Stomach (tissue), 9 donors: ENCODE measurements around the gene SLC23A3. TPM values are rescaled to one million over a fixed set of nuclear protein-coding genes. Genes with fewer than 3 reads are reported as not detected.

Source experiments
- DNase-seq, 2 donors: peaks; one replicate each; pipeline versions ENCODE4 v3.0.0 to v3.0.0-alpha.2; 2013 to 2019
- H3K27ac ChIP-seq, 5 donors: fragments of 200-600 bp in 4 of 5; sonication (generic) in 4 of 5; one replicate each; pipeline ENCODE4 v1.5.1; 2013 to 2019; ENCODE audit warnings: mild to moderate bottlenecking in 1 of 5, moderate library complexity in 1 of 5
- H3K27me3 ChIP-seq, 3 donors: fragments of 200-600 bp; sonication (generic); one replicate each; pipeline ENCODE4 v1.5.1; 2017 to 2019; ENCODE audit warnings: mixed run types in 1 of 3
- H3K36me3 ChIP-seq, 4 donors: fragments of 200-600 bp; sonication (generic); 1 replicate in 3 of 4; 2 replicates in 1 of 4; pipeline ENCODE4 v1.5.1; 2016 to 2019
- H3K4me1 ChIP-seq, 4 donors: fragments of 200-600 bp; sonication (generic); one replicate each; pipeline ENCODE4 v1.5.1; 2016 to 2019
- H3K4me3 ChIP-seq, 4 donors: fragments of 200-600 bp; sonication (generic) in 3 of 4; one replicate each; pipeline ENCODE4 v1.5.1; 2016 to 2019; ENCODE audit warnings: mild to moderate bottlenecking in 1 of 4
- H3K9me3 ChIP-seq, 4 donors: fragments of 200-600 bp; sonication (generic); one replicate each; pipeline ENCODE4 v1.5.1; 2016 to 2019
- EP300 ChIP-seq: sonication (generic); formaldehyde crosslinking; IDR thresholded peaks from one replicate; pipeline ENCODE4 v1.6.1; 2017; ENCODE audit warnings: antibody characterized with exemption
- POLR2A ChIP-seq, 4 donors: fragments of 450-650 bp; IDR thresholded peaks; one replicate each; pipeline ENCODE4 v1.6.1; 2016; ENCODE audit warnings: antibody characterized with exemption in 4 of 4, control low read depth in 2 of 4, mild to moderate bottlenecking in 1 of 4, moderate library complexity in 1 of 4
- POLR2AphosphoS5 ChIP-seq, 3 donors: sonication (generic); formaldehyde crosslinking; IDR thresholded peaks; one replicate each; pipeline ENCODE4 v1.6.1; 2016; ENCODE audit warnings: antibody characterized with exemption in 3 of 3
- WGBS, 5 donors: extraction: QIAGEN DNeasy Blood & Tissue Kit in 3 of 5; methylation state at CpG; one replicate each; pipeline versions ENCODE4 v1.1.5 to v1.1.7; 2013 to 2018; 5-methylcytosine and 5-hydroxymethylcytosine counted together
- intact Hi-C: fragments of 100-400 bp; cut with DNase I; formaldehyde crosslinking; loops from one replicate; pipeline ENCODE4 v1.15.1; 2023; ENCODE audit warnings: low total_unique reads
- polyA plus RNA-seq, 3 donors: library from polyadenylated mRNA; stranded (reverse); fragments of 200-250 nt; gene quantifications; one replicate each; pipeline ENCODE4 v1.2.3, GENCODE V29; 2013
- total RNA-seq, 5 donors: library from RNA; depleted of rRNA; stranded (reverse); fragments of >200 nt; gene quantifications; one replicate each; pipeline versions ENCODE4 v1.1.0 to v1.2.3, GENCODE V29; 2014 to 2016
- TF ChIP-seq, protein P1 (sequence below), 7 experiments: fragments of 450-650 bp in 4 of 7; fragments of 200-600 bp in 3 of 7; sonication (generic) in 3 of 7; IDR thresholded peaks; one replicate each; pipeline ENCODE4 v1.5.1; 2016 to 2019; ENCODE audit warnings: antibody characterized with exemption in 7 of 7, control low read depth in 2 of 7, mild to moderate bottlenecking in 1 of 7
- donor health status: healthy with polysubstance abuse.
- donor health status: Bipolar disorder and iron deficiency.
- donor health status: healthy.

SLC23A3 gene
- total and polyA plus RNA-seq, 8 donors: 0.45 to 4.1 (median 0.92) TPM; not detected in 1

DNA sequence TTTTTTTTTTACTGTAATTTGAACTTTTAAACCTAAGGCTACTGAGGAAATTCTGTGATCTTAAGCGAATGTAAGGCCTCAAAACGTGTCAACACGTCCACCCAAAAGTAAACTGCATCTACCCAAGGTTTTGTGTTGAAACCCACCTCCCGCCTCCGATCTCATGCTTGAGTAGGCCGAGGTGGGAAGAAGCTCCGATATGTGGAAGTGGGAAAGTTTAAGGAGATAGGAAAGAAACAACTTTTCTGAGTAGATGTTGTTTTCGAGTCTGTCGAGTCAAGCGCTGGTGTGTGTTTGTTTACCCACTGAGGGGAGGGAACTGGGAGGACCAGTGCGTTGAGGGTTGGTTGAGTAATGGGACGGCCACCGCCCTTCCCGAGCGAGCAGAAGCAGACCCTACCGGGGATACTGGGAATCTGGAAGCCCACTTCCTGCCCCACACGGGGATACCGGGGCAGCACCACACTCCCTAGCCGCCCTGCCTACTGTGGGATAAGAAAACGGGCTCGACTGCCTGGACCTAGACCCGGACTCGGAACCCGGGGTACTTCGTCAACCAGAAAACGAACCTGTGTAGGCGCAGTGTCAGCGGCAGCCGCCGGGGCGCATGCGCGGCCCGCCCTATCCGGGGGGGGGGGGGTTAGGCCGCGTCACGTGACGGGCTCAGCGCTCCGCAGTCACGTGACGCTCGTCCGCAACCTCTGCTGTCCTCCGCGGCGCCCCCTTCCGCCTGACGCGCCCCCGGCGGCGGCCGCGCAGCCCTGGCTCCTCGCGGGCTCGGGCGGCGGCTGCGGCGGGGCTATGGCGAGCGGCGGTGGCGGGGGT is 7.9 kb upstream of the SLC23A3 start, which contains the start of gene RETREG2:
RETREG2 (plus strand) TSS at position 724 of the 825 bp plus-strand sequence; CDS start at position 802, 78 bp downstream.
- Histone ChIP-seq H3K36me3 (peaks cover 51 to 61% (median 58%) of the 10 kb centered on the region in 4 donors), H3K27me3 (no peaks in the 10 kb centered on the region), H3K9me3 (no peaks in the 10 kb centered on the region), H3K4me3 (peak within 1 kb of the TSS; percentile 77 to 91 (median 84)), H3K4me1 (peaks cover 19 to 67% (median 49%) of the 10 kb centered on the region in 4 donors), H3K27ac (peak within 1 kb of the TSS; percentile 96 to 100 (median 99))
- intact Hi-C loops: no loop called here
- no peak for TF ChIP-seq EP300
- peak in 2 of 4 donors; percentile 66 to 82 for TF ChIP-seq POLR2A (IDR thresholded peaks at IDR 0.05)
- peak; percentile 59 to 97 (median 94) for TF ChIP-seq POLR2AphosphoS5 (IDR thresholded peaks at IDR 0.05)
- TF ChIP-seq, protein P1, sequence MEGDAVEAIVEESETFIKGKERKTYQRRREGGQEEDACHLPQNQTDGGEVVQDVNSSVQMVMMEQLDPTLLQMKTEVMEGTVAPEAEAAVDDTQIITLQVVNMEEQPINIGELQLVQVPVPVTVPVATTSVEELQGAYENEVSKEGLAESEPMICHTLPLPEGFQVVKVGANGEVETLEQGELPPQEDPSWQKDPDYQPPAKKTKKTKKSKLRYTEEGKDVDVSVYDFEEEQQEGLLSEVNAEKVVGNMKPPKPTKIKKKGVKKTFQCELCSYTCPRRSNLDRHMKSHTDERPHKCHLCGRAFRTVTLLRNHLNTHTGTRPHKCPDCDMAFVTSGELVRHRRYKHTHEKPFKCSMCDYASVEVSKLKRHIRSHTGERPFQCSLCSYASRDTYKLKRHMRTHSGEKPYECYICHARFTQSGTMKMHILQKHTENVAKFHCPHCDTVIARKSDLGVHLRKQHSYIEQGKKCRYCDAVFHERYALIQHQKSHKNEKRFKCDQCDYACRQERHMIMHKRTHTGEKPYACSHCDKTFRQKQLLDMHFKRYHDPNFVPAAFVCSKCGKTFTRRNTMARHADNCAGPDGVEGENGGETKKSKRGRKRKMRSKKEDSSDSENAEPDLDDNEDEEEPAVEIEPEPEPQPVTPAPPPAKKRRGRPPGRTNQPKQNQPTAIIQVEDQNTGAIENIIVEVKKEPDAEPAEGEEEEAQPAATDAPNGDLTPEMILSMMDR (IDR thresholded peaks at IDR 0.05): peak in 2 of 7 experiments; percentile 24 to 60
- DNase-seq: peak; percentile 87 to 98
- 0 to 1% (median 0%) methylated on average over 23 to 66 of the region's 67 CpGs for WGBS, 5 donors

GRCh38 chr2:219176818-219177551 is 7.2 kb upstream of the SLC23A3 start, which contains the start of gene CNPPD1:
Gene CNPPD1, minus strand, starts transcription at chr2:219176925. Its CDS starts 97 bp downstream, at chr2:219176828.
- no peaks in the 10 kb centered on the region for H3K9me3 ChIP-seq
- TF ChIP-seq POLR2AphosphoS5 (IDR thresholded peaks at IDR 0.05) (peak; percentile 87 to 98 (median 98)), EP300 (no peak), POLR2A (IDR thresholded peaks at IDR 0.05) (peak in 2 of 4 donors; percentile 41 to 70)
- TF ChIP-seq, protein P1 (IDR thresholded peaks at IDR 0.05): no peak
- H3K4me3 ChIP-seq: peak within 1 kb of the TSS; percentile 77 to 91 (median 84)
- intact Hi-C loops: no loop called here
- H3K27me3 ChIP-seq: no peaks in the 10 kb centered on the region
- WGBS, 5 donors: 0 to 2% (median 0%) methylated on average over 27 to 69 of the region's 69 CpGs
- peak; percentile 93 to 96 for DNase-seq
- peak within 1 kb of the TSS; percentile 96 to 100 (median 99) for H3K27ac ChIP-seq
- H3K4me1 ChIP-seq: peaks cover 19 to 63% (median 49%) of the 10 kb centered on the region in 4 donors
- peaks cover 50 to 61% (median 58%) of the 10 kb centered on the region in 4 donors for H3K36me3 ChIP-seq

DNA sequence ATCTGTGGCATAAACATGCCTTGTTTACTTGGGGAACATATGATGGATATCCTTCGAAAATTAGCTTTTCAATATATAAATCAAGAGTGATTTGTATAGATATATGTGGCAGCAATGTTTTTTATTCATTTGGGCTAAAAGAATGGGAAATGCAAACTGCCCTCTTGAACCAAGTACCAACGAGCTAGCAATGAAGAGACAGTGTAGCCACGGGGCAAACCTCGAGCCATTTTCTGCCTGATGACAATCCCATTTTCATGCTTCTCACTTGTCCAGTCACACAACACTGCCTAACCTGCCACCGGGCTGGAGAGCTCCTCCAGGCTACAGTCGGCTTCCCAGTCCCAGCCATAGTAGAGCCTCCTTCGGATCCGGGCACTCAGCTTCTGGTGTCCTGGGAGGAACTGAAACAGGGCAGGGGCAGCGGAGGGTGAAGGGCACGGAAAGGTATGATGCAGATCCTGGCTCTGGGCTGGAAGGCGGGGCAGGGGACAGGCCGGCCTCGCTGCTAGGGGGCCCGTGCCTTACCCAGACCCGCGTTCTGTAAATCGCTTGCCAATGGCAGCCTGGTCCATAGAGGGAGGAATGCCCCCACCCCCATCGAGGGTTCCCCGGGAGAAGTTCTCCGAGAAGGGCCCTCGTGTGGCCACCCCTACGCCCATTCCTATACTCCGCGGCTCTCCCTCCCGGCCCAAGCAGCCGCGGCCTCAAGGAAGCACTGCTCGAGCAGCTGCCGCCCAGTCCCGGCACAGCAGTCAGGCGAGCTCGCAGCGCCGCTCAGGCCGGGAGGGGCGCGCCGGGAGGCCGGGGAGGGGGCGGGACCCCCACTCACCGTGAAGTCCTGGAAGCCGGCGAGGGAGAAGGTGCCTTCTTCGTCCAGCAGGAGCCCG is 6.3 kb upstream of the SLC23A3 start:
- intact Hi-C loops: no loop called here
- Histone ChIP-seq H3K27ac (peak overlapping the region; percentile 96 to 100 (median 99)), H3K27me3 (no peaks in the 10 kb centered on the region), H3K4me3 (peak overlapping the region; percentile 77 to 91 (median 84)), H3K4me1 (peaks cover 21 to 63% (median 54%) of the 10 kb centered on the region in 4 donors), H3K9me3 (no peaks in the 10 kb centered on the region), H3K36me3 (peaks cover 47 to 55% (median 53%) of the 10 kb centered on the region in 4 donors)
- DNase-seq: peak in 1 of 2 donors; percentile 58
- WGBS, 5 donors: 2 to 8% (median 2%) methylated on average over 10 to 45 of the region's 45 CpGs
- TF ChIP-seq, protein P1 (IDR thresholded peaks at IDR 0.05): peak in 2 of 7 experiments; percentile 11 to 12
- no peak for TF ChIP-seq POLR2AphosphoS5 (IDR thresholded peaks at IDR 0.05)
- TF ChIP-seq POLR2A (IDR thresholded peaks at IDR 0.05): no peak
- TF ChIP-seq EP300: no peak
